GM19099 (cell line): ENCODE data around the gene SV2A.
A peak's percentile ranks its signal among the peaks of the same experiment; 100 is the strongest.

Source experiments
- POLR2A ChIP-seq: IDR thresholded peaks from 3 replicates; pipeline ENCODE4 v1.6.1; 2011; ENCODE audit warnings: low read depth; ENCODE audit not compliant: insufficient read length; ENCODE audit errors: extremely low read depth

SV2A gene

DNA sequence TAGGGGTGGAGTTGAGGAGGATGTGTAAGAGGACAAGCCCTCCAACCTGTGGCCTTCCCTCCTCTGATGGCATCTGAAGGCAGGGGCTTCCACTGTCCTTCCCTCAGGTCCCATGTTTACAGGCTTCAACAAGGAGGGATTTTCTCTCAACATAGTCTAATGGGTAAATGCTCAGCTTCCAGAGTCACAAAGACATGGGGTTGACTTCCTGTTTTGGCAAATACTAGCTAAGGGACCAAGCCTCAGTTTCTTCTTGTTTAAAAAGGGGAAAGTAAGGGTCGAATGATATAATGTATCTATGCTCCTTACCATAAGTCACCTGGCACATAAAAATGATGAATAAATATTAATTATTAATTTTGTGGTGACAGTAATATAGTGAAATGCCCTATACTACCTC, 3.1 kb downstream of the SV2A start:
- no peak for TF ChIP-seq POLR2A

DNA sequence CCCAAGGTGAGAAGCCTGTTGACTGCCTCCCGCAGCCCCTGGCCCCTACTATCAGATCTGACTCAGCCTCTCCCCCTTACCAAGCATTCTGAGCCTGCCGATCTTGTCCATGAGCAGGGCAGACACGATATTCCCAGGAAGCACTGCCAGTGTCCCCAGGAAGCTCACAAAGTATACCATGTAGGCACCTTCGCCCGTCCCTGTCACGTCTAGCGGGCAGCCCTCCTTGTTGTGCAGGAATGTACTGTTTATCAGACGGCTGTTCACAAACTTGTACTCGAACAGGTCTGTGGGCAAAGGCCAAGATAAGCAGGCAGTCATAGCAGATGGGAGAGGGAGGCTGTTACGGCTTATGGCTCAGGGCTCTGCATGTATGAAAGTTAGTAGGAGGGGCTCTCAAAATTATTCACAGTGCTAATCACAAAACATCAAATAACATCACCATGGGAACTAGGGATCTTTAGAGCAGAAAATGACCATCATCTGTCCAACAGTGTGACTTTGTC, 11.0 kb downstream of the SV2A start:
- no peak for TF ChIP-seq POLR2A

DNA sequence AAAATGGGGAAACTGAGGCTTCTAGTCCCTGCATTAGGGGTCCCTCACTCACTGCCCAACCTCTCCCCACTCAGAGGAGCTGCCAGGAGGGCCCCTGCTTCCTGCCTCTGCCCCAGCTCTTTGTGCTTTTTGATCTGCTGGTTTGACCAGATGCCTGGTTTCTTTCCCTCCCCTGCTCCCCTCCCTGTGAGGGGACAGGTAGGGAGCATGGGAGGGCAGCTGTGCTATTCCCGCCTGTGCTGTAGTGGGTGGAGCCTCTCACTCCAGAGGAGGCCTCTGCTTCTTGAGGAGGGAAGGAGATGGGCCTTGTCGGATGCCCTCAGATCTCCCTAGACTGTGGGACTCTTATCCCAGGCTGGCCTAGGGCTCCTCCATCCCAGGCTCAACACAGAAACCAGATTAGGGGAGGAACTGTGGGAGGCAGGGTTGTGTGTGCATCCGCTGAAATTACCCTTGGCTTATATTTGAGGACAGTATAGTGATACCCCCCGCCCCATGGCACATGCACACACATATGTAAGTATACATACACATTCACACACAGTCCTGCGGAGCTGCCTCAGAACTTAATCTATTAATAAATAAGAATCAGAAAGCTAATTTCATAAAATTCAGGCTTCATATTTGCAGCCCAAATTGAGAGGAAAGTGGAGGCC, 13.7 kb downstream of the SV2A start:
- TF ChIP-seq POLR2A = no peak

DNA sequence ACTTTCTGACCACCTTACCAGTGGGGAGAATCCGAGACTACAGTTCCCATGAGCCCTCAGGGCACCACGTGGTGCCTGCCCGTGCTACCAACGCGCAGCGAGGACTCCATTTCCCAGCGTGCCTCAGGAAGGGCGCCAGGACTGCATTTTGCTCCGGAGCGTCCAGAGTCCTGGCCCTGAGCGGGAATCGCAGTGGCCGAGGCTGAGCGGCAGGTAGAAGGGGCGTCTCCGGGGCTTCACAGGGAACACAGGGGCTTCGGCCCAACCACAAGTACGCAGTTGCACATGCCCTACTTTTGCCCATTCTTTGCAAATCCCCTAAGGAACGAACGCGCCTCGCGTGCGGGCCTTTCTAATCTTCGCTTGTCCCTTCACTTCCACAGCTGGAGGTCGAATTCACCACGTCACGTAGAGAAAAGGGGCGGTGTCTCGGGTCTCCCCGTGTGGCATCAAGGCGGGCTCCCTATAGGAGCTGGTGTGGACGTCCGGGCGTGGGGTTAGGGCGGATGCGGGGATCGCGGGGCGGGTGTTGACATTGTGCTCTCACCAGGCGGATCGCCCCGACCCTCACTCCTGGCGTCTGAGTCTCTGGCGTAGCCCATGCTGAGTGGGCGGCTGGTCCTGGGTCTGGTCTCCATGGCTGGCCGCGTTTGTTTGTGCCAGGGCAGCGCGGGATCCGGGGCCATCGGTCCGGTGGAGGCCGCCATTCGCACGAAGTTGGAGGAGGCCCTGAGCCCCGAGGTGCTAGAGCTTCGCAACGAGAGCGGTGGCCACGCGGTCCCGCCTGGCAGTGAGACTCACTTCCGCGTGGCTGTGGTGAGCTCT, 18.0 kb downstream of the SV2A start, which contains the start of gene BOLA1:
Gene BOLA1, plus strand, starts transcription at position 109 of the 825 bp plus-strand sequence. Its CDS starts 492 bp downstream, at position 601.
- TF ChIP-seq POLR2A = peak; percentile 75

DNA sequence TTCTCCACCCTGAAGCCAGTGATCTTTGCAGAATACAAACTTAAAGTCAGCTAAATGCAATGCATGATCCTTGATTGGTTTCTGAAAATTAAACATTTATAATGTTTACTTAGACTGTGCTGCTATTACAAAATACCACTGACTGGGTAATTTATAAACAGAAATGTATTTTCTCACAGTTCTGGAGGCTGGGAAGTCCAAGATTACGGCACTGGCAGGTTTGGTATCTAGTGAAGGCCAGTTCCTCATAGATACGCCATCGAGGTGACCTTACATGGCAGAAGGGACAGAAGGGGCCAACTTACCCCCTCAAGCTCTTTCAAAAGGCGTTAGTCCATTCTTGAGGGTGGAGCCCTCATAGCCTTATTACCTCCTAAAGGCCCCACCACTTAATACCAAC, 21.1 kb downstream of the SV2A start:
- no peak for TF ChIP-seq POLR2A

DNA sequence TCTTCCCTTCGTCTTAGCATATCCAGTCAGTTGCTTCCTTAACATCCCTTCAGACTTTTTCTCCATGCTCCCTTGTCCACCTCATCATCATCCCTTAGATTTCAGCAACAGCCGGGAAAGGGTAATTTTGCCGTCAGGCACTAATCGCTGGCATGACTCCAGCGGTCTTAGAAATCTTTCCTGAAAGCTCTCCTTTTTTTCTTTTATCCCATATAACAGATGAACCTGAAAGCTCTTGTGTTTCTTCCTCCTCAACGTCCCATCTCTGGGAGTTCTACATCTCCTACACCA, 28.7 kb downstream of the SV2A start:
- no peak for TF ChIP-seq POLR2A

DNA sequence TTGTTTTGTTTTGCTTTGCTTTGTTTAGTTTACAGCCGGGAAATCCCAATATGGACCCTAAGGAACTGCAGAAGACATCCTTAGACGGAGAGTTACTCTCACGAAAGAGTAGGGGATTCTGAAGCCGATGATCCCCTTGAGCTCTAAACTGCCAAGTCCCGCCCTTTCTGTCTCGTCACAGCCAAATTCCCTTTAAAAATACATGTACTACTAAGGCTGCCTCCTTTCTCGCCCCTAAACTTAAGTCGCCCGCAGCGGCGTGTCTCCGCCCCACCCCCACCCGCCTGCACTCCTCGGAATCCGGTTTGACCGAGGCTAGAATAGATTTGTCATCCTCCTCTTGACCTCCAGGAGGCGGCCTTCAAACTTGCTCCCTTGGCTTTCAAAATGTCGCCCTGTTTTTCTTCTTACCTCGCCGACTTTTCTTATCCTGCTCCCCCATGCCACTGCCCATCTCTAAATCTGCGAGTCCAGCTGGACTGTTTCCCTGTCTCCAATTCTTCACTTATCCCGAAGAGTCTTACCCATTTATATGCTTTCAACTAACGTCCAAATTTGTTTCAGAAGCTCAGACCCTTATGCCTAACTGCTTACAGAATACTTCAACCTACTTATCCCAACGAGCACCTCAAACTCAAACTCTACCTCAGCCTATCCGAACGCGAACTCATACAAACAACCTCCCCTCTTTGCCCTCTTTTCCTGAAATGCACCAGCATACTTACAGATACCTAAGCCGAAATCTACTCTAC, 29.2 kb downstream of the SV2A start:
- peak; percentile 93 for TF ChIP-seq POLR2A

DNA sequence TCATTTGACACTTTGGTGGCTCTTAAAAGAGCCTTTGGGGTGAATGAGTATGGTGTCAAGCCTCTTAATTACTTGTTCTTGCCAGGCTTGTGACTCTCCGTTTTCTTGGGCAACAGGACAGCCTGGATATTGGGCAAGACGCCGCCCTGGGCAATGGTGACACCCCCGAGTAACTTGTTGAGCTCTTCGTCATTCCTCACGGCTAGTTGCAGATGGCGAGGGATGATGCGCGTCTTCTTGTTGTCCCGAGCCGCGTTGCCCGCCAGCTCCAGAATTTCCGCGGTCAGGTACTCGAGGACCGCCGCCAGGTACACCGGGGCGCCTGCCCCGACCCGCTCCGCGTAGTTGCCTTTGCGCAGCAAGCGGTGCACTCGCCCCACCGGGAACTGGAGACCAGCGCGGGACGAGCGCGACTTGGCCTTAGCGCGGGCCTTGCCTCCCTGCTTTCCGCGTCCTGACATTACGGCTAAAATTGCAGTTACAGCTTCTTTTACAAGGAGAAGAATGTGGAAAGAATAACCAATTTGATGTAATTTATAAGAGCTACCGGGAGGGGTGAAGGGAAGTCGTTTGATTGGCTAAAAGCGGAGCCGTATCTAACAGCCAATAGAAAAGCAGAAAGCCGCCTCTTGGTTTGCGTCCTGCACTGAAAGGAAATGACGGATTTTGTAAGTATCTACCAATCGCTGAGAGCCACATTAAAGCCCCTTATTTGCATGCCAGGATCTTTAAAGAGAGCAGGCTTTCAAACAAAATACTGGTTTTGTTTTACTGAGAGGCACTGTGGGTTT, 30.0 kb downstream of the SV2A start:
- TF ChIP-seq POLR2A = peak; percentile 91

DNA sequence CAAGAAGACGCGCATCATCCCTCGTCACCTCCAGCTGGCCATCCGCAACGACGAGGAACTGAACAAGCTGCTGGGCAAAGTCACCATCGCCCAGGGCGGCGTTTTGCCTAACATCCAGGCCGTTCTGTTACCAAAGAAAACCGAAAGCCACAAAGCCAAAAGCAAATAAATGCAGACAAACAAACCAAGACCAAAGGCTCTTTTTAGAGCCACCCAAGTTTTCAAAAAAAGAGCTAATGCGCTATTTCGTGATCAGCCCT, 30.5 kb downstream of the SV2A start:
- TF ChIP-seq POLR2A = peak; percentile 62

DNA sequence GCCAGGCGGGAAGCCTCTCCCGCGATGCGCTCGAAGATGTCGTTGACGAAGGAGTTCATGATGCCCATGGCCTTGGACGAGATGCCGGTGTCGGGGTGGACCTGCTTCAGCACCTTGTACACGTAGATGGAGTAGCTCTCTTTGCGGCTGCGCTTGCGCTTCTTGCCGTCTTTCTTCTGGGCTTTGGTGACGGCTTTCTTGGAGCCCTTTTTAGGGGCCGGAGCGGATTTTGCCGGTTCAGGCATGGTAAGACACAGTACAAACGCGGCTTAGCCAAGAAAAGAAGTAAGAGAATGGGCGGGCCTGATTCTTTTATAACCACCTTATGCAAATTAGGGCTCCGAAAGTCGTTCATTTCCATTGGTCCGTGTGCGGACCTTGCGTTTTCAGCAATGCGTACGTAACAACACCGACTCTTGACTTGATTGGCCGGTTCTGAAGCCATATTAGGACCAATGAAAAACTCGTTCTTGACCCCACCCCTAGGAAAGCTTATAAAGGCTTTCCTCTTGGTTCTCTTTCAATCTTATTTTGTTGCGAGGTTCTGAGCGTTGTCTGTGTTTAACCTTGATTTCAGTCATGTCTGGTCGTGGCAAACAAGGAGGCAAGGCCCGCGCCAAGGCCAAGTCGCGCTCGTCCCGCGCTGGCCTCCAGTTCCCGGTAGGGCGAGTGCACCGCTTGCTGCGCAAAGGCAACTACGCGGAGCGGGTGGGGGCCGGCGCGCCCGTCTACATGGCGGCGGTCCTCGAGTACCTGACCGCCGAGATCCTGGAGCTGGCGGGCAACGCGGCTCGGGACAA, 31.0 kb downstream of the SV2A start:
- peak; percentile 92 for TF ChIP-seq POLR2A

DNA sequence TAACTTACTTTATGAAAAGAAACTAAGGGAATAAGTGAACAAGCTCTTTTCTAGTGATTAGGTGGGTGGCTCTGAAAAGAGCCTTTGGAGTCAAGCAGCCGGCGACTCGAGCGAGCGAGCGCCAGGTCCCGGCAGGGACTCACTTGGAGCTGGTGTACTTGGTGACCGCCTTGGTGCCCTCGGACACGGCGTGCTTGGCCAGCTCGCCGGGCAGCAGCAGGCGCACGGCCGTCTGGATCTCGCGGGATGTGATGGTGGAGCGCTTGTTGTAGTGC, 31.6 kb downstream of the SV2A start:
- peak; percentile 83 for TF ChIP-seq POLR2A

DNA sequence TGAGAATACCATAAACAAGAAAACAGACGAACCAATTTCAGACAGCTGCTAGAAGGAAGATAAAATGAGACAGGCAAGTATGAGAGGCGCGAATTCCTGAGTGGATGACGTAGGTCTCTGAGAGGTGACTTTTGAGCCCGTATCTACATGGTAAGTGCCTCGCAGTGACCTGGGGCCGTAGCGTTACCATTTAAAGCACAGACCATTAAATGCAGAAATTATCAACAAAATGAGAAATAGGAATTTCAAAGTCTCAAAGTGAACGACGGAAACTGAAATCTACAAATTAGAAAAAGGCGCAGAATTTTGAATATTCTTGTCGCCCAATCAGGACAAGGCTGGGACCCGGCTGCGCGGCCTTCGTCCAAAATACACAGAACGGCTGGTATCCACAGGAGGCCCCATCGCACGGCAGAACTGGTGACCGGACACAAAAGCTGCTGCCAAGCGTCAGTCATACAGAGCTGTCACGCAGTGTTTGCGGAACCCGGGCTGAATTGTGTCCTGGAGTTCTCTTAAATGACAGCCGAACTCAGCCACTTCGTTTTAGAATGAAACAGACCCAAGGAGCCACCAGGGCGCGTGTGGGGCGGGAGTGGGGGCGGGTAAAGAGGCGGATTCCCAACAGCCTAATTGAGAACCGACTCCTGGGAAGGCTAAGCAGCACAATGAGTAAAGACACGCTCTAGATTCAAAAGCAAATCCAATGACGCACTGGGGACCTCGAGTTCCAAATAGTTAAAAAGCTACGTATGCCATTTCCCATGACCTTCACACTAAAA, 32.1 kb downstream of the SV2A start:
- TF ChIP-seq POLR2A = peak; percentile 70

DNA sequence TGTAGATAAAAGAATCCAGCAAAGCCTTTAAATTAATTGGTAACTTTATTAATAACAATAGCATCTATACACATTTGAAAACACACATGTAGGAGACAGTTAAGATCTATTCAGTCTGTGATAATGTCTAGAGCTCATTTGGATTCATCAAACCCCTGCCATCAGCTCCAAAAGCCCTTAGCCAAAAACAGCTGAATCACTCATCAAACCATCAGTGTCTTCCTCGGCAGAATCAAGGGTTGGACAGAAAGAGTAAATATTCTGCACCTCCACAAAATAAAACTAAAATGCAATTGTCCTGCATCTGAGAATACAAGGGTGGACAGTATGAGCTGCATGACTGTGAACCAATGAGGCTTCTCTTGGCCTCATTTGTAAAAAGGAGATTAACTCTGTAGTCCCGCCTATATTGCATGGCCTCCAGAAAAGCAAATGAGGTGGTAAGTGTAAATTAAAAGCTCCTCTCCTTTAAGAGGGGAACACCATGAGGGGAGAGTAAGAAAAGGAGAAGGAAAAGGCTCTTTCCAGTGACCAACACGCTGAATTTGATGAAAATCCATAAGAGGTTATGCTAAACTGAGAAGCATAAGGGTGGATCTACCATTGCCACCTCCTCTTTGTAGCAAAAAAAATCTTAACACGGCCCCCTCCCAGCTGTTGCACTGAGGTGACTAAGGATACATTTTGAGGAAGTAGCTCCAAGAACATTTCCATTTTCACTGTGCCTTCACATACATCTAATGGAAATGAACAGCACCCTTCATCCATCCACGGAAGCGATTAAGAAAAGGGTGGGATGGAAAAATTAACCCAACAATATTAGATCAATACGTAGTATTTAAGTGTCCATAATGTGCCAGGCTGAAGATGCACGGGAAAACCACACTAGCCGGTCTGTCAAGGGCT, 33.0 kb downstream of the SV2A start:
- no peak for TF ChIP-seq POLR2A
